Activated CD4-positive, alpha-beta T cell treated with anti-CD3 and anti-CD28 coated beads for 36 hours (primary cell): ENCODE measurements around the gene METTL13. TPM values are rescaled to one million over a fixed set of nuclear protein-coding genes. Genes with fewer than 3 reads are reported as not detected.

ENCODE experiments used
- ATAC-seq: fragments of 200-7000 bp; cut with Tn5 transposase; one replicate; pipeline ENCODE4 v1.10.0; 2021; ENCODE audit warnings: mild to moderate bottlenecking, moderate library complexity
- CTCF ChIA-PET: fragments of 350-600 bp; sonication (Branson Sonifier 250); formaldehyde crosslinking; loops from one replicate; lab custom pipeline; 2021; ENCODE audit warnings: antibody characterized with exemption; lab: Charles Lee
- POLR2A ChIA-PET: fragments of 350-600 bp; sonication (Branson Sonifier 250); formaldehyde crosslinking; loops from one replicate; lab custom pipeline; 2021; ENCODE audit warnings: antibody characterized with exemption, inconsistent platforms; lab: Charles Lee
- DNase-seq: peaks from one replicate; pipeline ENCODE4 v3.0.0-alpha.2; 2020
- H3K27ac Mint-ChIP-seq: one replicate; pipeline ENCODE4 v1.8.0; 2021; ENCODE audit warnings: mixed read lengths
- H3K27me3 Mint-ChIP-seq: one replicate; pipeline ENCODE4 v1.8.0; 2021; ENCODE audit warnings: mixed read lengths
- H3K36me3 Mint-ChIP-seq: one replicate; pipeline ENCODE4 v1.8.0; 2021; ENCODE audit warnings: low read depth, mixed read lengths
- H3K4me1 Mint-ChIP-seq: one replicate; pipeline ENCODE4 v1.8.0; 2021; ENCODE audit warnings: mixed read lengths
- H3K4me3 Mint-ChIP-seq: one replicate; pipeline ENCODE4 v1.8.0; 2021; ENCODE audit warnings: mild to moderate bottlenecking, moderate library complexity, mixed read lengths
- H3K9me3 Mint-ChIP-seq: one replicate; pipeline ENCODE4 v1.8.0; 2021; ENCODE audit warnings: low read depth, mixed read lengths
- intact Hi-C, 2 experiments: fragments of 100-400 bp; cut with DNase I in 1 of 2; cut with micrococcal nuclease in 1 of 2; formaldehyde crosslinking; loops; one replicate each; pipeline versions ENCODE4 v1.14.2 to v1.15.1; 2022 to 2024; cut with DNase I, micrococcal nuclease
- total RNA-seq, 2 experiments: library from RNA; stranded (reverse); gene quantifications; one replicate each; pipeline ENCODE4 v1.2.3, GENCODE V29; 2021

The METTL13 gene
- total RNA-seq, 2 experiments from 2014 or later = 41.1 to 52.9 TPM

GRCh38 chr1:171743081-171743870, 38.2 kb upstream of the METTL13 start:
- ChIA-PET POLR2A (interaction anchor here (0.6 to 1.9 kb wide), 6 partner anchors 12 to 789 kb away, joined by 3 to 8 read pairs (median 4); partner anchors contain the start of genes DNM3, METTL13 and SUCO), CTCF (interaction anchor here (0.5 to 1.8 kb wide), 20 partner anchors 11 to 976 kb away, joined by 3 to 6 read pairs (median 3); no protein-coding TSS in a partner anchor)
- intact Hi-C loops = loop anchor here (2.0 to 10.0 kb wide), 11 partner anchors 86 to 1850 kb away; partner anchors contain the start of genes DNM3 (in 1 of the 2), FMO4 (in 1 of the 2), GORAB (in 1 of the 2) and PIGC (in 1 of the 2)
- peak overlapping the region; percentile 99 for H3K27ac Mint-ChIP-seq
- peak overlapping the region; percentile 92 for H3K4me3 Mint-ChIP-seq
- H3K27me3 Mint-ChIP-seq = no peaks in the 10 kb centered on the region
- DNase-seq (peak; percentile 35), ATAC-seq (peak; percentile 32)
- H3K36me3 Mint-ChIP-seq = no peaks in the 10 kb centered on the region
- H3K4me1 Mint-ChIP-seq = peaks cover 40% of the 10 kb centered on the region
- no peaks in the 10 kb centered on the region for H3K9me3 Mint-ChIP-seq

- ATAC-seq (no peak), DNase-seq (no peak)
- Mint-ChIP-seq H3K27ac (no peak overlapping the region), H3K36me3 (no peaks in the 10 kb centered on the region), H3K9me3 (no peaks in the 10 kb centered on the region), H3K27me3 (no peaks in the 10 kb centered on the region), H3K4me3 (no peak overlapping the region), H3K4me1 (peaks cover 23% of the 10 kb centered on the region)
- POLR2A ChIA-PET = no interaction called here
- intact Hi-C loops = loop anchor here (5.0 to 10.0 kb wide), 8 partner anchors 88 to 1213 kb away; partner anchors contain the start of genes DNM3 (in 1 of the 2), FMO4 (in 1 of the 2), GORAB (in 1 of the 2) and PIGC (in 1 of the 2)
- CTCF ChIA-PET = interaction anchor here (1.1 to 1.4 kb wide), 2 partner anchors 16 to 100 kb away, joined by 3 to 6 read pairs; no protein-coding TSS in a partner anchor
Measured at GRCh38 chr1:171744986-171745385, 36.5 kb upstream of the METTL13 start.

- ChIA-PET POLR2A (no interaction called here), CTCF (no interaction called here)
- peaks cover 14% of the 10 kb centered on the region for H3K4me1 Mint-ChIP-seq
- no peak overlapping the region for H3K4me3 Mint-ChIP-seq
- no peaks in the 10 kb centered on the region for H3K27me3 Mint-ChIP-seq
- intact Hi-C loops = loop anchor here in 1 of 2 experiments (10.0 kb wide), 2 partner anchors 236 to 434 kb away; partner anchors contain the start of gene FMO4
- ATAC-seq (no peak), DNase-seq (no peak)
- no peak overlapping the region for H3K27ac Mint-ChIP-seq
- H3K9me3 Mint-ChIP-seq = no peaks in the 10 kb centered on the region
- H3K36me3 Mint-ChIP-seq = no peaks in the 10 kb centered on the region
Measured at GRCh38 chr1:171748651-171749050, 32.8 kb upstream of the METTL13 start.

GRCh38 chr1:171751221-171751620, 30.2 kb upstream of the METTL13 start:
- Mint-ChIP-seq H3K4me1 (peaks cover 6% of the 10 kb centered on the region), H3K4me3 (no peak overlapping the region), H3K9me3 (no peaks in the 10 kb centered on the region), H3K36me3 (no peaks in the 10 kb centered on the region), H3K27me3 (peaks cover 2% of the 10 kb centered on the region), H3K27ac (no peak overlapping the region)
- ATAC-seq (peak; percentile 65), DNase-seq (peak; percentile 33)
- intact Hi-C loops = no loop called here
- ChIA-PET POLR2A (no interaction called here), CTCF (no interaction called here)

DNA sequence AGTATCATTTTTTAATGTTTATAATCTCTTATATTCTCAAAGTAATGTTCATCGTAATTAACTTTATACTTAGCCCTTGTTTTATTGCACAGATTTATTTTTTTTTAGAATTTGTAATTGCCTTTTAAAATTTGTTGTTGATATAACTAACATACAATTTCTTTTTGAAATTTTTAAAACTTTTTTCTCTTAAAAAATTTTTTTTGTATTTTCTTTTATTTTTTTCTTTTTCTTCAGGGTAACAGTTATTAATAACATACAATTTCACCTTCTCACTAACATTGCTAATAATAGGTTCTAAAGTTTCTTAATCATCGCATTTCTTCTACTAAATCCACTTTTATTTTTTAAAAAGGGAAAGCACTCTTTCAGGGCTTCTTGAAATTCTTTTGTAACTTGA, 28.3 kb upstream of the METTL13 start:
- Mint-ChIP-seq H3K9me3 (no peaks in the 10 kb centered on the region), H3K4me3 (no peak overlapping the region), H3K27me3 (peaks cover 2% of the 10 kb centered on the region), H3K27ac (no peak overlapping the region), H3K4me1 (peaks cover 6% of the 10 kb centered on the region), H3K36me3 (no peaks in the 10 kb centered on the region)
- DNase-seq (no peak), ATAC-seq (no peak)
- CTCF ChIA-PET = no interaction called here
- intact Hi-C loops = no loop called here
- POLR2A ChIA-PET = no interaction called here

GRCh38 chr1:171753685-171754352, 27.6 kb upstream of the METTL13 start:
- intact Hi-C loops = no loop called here
- Mint-ChIP-seq H3K27me3 (peaks cover 2% of the 10 kb centered on the region), H3K27ac (no peak overlapping the region), H3K36me3 (no peaks in the 10 kb centered on the region), H3K4me1 (peaks cover 6% of the 10 kb centered on the region), H3K4me3 (no peak overlapping the region), H3K9me3 (no peaks in the 10 kb centered on the region)
- ATAC-seq (no peak), DNase-seq (no peak)
- CTCF ChIA-PET = interaction anchor here (0.7 to 1.3 kb wide), 3 partner anchors 10 to 109 kb away, joined by 3 to 4 read pairs (median 3); no protein-coding TSS in a partner anchor
- POLR2A ChIA-PET = no interaction called here

DNA sequence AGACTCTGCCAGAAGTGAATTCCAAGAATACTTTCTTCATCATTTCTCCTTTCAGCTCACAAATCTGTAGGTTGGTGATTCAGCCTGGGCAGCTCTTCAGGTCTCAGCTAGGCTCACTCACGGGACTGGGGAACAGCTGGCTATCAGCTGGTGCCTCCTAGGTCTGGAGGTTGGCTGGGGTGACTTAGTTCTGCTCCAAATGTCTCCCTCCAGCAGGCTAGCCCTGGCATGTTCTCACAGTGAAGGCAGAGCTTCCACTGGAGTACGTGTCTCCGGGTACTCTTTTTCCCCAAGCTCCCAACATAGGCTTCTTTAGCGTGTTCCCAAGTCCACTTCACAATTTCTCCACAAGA, 27.1 kb upstream of the METTL13 start:
- no peaks in the 10 kb centered on the region for H3K9me3 Mint-ChIP-seq
- no peak for DNase-seq
- H3K4me1 Mint-ChIP-seq = peaks cover 6% of the 10 kb centered on the region
- POLR2A ChIA-PET = no interaction called here
- intact Hi-C loops = no loop called here
- peaks cover 2% of the 10 kb centered on the region for H3K27me3 Mint-ChIP-seq
- no peak for ATAC-seq
- H3K27ac Mint-ChIP-seq = no peak overlapping the region
- no peaks in the 10 kb centered on the region for H3K36me3 Mint-ChIP-seq
- H3K4me3 Mint-ChIP-seq = no peak overlapping the region
- CTCF ChIA-PET = interaction anchor here (0.7 to 1.3 kb wide), 3 partner anchors 10 to 110 kb away, joined by 3 to 4 read pairs (median 3); no protein-coding TSS in a partner anchor

DNA sequence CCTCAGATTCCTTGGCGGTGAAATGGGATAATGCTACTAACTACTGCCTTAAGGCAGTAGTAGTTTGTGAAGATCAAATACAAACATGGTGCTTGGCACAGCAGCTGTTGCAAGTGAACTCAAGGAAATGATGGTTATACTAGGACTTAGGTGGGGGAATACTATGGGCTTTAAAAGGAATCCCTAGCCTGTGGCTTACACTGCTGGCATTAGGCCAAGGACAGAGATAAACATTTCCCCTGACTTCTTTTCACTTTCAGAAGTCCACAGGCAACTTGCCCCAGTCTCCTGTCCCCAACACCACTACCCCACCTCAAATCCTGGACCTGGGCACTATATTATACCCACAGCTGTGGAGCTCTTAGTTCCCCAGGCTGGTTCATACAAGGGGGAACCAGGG, 26.5 kb upstream of the METTL13 start:
- ATAC-seq = no peak
- POLR2A ChIA-PET = interaction anchor here (0.6 kb wide), 1 partner anchor 12 kb away, joined by 5 read pairs; no protein-coding TSS in a partner anchor
- CTCF ChIA-PET = interaction anchor here (1.3 kb wide), 2 partner anchors 11 to 110 kb away, joined by 3 to 4 read pairs; no protein-coding TSS in a partner anchor
- Mint-ChIP-seq H3K36me3 (no peaks in the 10 kb centered on the region), H3K4me1 (peaks cover 6% of the 10 kb centered on the region), H3K27me3 (peaks cover 2% of the 10 kb centered on the region), H3K27ac (no peak overlapping the region), H3K9me3 (no peaks in the 10 kb centered on the region), H3K4me3 (no peak overlapping the region)
- intact Hi-C loops = no loop called here
- DNase-seq = no peak

GRCh38 chr1:171756856-171757255, 24.6 kb upstream of the METTL13 start:
- H3K9me3 Mint-ChIP-seq = no peaks in the 10 kb centered on the region
- no peak overlapping the region for H3K4me3 Mint-ChIP-seq
- DNase-seq = no peak
- no peaks in the 10 kb centered on the region for H3K4me1 Mint-ChIP-seq
- no peaks in the 10 kb centered on the region for H3K36me3 Mint-ChIP-seq
- peaks cover 2% of the 10 kb centered on the region for H3K27me3 Mint-ChIP-seq
- ChIA-PET CTCF (no interaction called here), POLR2A (no interaction called here)
- ATAC-seq = no peak
- intact Hi-C loops = no loop called here
- no peak overlapping the region for H3K27ac Mint-ChIP-seq

GRCh38 chr1:171758011-171758410, 23.4 kb upstream of the METTL13 start:
- no peak for DNase-seq
- POLR2A ChIA-PET = no interaction called here
- Mint-ChIP-seq H3K36me3 (no peaks in the 10 kb centered on the region), H3K4me3 (no peak overlapping the region), H3K9me3 (no peaks in the 10 kb centered on the region), H3K27ac (no peak overlapping the region), H3K27me3 (peaks cover 2% of the 10 kb centered on the region), H3K4me1 (no peaks in the 10 kb centered on the region)
- intact Hi-C loops = no loop called here
- no peak for ATAC-seq
- CTCF ChIA-PET = no interaction called here

DNA sequence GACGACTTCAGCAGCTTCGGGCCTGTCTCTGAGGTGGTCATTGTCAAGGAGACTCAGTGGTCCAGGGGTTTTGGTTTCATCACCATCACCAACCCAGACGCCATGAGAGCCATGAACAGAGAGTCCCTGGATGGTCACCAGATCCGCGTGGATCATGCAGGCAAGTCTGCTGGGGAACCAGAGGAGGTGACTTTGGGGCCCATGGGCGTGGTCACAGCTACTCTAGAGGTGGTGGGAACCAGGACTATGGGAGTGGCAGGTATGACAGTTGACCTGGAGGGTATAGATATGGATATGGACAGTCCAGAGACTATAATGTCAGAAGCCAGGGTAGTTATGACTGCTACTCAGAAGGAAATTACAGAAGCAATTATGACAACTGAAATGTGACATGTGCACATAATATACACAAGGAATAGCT, 19.3 kb upstream of the METTL13 start:
- Mint-ChIP-seq H3K4me3 (no peak overlapping the region), H3K9me3 (no peaks in the 10 kb centered on the region), H3K4me1 (no peaks in the 10 kb centered on the region), H3K27me3 (peaks cover 9% of the 10 kb centered on the region), H3K27ac (no peak overlapping the region), H3K36me3 (no peaks in the 10 kb centered on the region)
- CTCF ChIA-PET = no interaction called here
- ATAC-seq = no peak
- no peak for DNase-seq
- POLR2A ChIA-PET = no interaction called here
- intact Hi-C loops = no loop called here
